ENCODE results near the gene MYOM1. TPM values are rescaled to one million over a fixed set of nuclear protein-coding genes. Genes with fewer than 3 reads are reported as not detected.

MYOM1 gene
- total RNA-seq, 1 donor from 2014 or later, result 0.49 TPM

DNA sequence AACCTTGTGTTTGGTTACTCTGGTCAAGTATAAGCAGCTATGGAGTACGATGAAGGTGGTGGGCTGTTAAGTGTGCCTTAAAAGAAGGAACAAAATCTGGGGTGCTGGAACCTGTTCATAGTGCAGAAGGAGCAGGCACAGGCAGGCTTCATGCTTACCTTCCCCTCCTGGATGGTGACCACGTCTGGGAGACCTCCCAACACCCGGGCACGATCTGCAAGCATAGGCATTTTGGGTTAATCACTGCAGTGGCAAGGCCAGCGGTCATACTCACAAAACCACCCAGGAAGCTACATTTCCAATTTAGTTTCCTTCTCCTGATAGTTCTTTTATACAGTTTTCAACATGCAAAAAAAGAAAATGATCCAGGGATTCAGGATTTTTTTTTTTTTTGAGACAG lies 148.1 kb downstream of the MYOM1 start:
- TF ChIP-seq, protein P1, sequence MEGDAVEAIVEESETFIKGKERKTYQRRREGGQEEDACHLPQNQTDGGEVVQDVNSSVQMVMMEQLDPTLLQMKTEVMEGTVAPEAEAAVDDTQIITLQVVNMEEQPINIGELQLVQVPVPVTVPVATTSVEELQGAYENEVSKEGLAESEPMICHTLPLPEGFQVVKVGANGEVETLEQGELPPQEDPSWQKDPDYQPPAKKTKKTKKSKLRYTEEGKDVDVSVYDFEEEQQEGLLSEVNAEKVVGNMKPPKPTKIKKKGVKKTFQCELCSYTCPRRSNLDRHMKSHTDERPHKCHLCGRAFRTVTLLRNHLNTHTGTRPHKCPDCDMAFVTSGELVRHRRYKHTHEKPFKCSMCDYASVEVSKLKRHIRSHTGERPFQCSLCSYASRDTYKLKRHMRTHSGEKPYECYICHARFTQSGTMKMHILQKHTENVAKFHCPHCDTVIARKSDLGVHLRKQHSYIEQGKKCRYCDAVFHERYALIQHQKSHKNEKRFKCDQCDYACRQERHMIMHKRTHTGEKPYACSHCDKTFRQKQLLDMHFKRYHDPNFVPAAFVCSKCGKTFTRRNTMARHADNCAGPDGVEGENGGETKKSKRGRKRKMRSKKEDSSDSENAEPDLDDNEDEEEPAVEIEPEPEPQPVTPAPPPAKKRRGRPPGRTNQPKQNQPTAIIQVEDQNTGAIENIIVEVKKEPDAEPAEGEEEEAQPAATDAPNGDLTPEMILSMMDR (IDR thresholded peaks at IDR 0.05; ENCODE audit: unreplicated experiment), result no peak
- H3K4me3 Mint-ChIP-seq (ENCODE audit: unreplicated experiment), result no peak overlapping the region
- no peak for DNase-seq (ENCODE audit: low spot score)
- no peaks in the 10 kb centered on the region for H3K27me3 Mint-ChIP-seq (ENCODE audit: unreplicated experiment)
- H3K27ac Mint-ChIP-seq (ENCODE audit: unreplicated experiment), result no peak overlapping the region
- H3K4me1 Mint-ChIP-seq (ENCODE audit: unreplicated experiment), result no peaks in the 10 kb centered on the region
- no peaks in the 10 kb centered on the region for H3K36me3 Mint-ChIP-seq (ENCODE audit: low read depth, unreplicated experiment)
- no peaks in the 10 kb centered on the region for H3K9me3 Mint-ChIP-seq (ENCODE audit: unreplicated experiment)

DNA sequence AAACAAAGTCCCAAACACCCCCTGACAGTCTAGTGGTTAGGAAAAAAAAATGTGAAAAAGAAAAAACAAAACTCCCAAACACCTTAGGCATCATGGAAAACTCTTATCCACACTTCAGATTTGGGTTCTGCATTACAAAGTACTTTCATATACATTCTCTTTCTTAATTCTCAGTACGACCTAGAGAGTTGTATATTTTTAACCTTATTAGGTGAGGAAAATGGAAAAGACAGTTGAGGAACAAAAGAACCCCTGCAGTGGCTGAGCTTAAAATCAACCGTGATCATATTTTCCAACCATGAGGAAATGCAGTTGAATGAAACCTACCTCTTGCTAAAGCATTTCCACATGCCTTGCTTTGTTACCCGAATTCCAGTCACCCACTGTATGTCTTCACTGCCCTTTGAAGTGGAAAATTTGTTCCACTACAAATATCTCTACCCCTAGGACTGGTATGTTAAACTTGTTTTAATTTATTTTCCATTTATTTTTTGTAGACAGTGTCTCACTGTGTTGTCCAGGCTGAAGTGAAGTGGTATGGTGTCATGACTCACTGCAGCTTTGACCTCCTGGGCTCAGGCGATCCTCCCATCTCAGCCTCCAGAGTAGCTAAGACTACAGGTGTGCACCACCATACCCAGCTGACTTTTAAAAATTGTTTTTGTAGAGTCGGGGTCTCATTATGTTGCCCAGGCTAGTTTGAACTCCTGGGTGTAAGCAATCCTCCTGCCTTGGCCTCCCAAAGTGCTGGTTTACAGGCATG lies 149.9 kb downstream of the MYOM1 start:
- no peaks in the 10 kb centered on the region for H3K27me3 Mint-ChIP-seq (ENCODE audit: unreplicated experiment)
- no peak for DNase-seq (ENCODE audit: low spot score)
- no peaks in the 10 kb centered on the region for H3K4me1 Mint-ChIP-seq (ENCODE audit: unreplicated experiment)
- no peaks in the 10 kb centered on the region for H3K36me3 Mint-ChIP-seq (ENCODE audit: low read depth, unreplicated experiment)
- no peaks in the 10 kb centered on the region for H3K9me3 Mint-ChIP-seq (ENCODE audit: unreplicated experiment)
- TF ChIP-seq, protein P1 (IDR thresholded peaks at IDR 0.05; ENCODE audit: unreplicated experiment), result no peak
- no peak overlapping the region for H3K27ac Mint-ChIP-seq (ENCODE audit: unreplicated experiment)
- no peak overlapping the region for H3K4me3 Mint-ChIP-seq (ENCODE audit: unreplicated experiment)

DNA sequence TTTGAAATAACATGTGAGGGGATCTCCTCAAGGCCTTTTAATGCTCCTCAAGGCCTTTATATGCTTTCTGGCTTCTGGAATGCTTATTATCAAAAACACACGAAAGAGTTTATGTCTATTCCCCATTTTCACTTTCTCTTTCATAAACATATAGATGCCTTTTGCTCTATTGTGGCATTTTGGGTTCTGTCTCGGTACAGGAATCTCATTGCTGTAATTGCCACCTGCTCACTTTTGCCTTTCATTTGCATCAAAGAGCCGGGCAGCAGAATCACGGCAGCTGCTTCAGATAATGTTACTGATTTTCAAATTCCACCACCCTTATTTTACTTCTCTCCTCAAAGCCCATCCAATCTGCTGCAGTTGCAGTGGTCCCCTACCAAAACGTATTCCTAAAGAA lies 152.0 kb downstream of the MYOM1 start:
- no peak for DNase-seq (ENCODE audit: low spot score)
- H3K27ac Mint-ChIP-seq (ENCODE audit: unreplicated experiment), result no peak overlapping the region

DNA sequence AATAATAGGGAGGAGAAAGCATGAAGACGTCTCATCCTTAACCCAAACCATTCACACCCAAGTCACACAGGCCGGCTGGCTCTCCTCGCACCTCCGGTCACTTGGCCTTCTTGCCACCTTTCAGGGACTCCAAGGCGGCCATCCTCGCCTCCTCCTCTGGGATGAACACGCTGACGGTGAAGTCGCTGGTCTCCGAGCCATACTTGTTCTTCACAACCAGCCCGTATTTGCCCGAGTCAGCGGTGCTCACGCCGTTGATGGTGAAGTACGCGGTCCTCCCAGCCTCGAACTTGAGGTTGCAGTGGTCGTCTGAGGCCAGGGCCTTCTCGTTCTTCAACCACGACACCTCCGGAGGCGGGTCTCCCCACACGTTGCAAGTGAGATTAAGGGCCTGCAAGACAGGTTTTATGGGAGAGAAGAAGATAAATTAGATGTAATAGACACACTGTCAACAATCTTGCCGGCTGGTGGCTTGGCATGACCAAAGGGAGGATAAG lies 152.6 kb downstream of the MYOM1 start:
- Mint-ChIP-seq H3K36me3 (ENCODE audit: low read depth, unreplicated experiment) (no peaks in the 10 kb centered on the region), H3K9me3 (ENCODE audit: unreplicated experiment) (no peaks in the 10 kb centered on the region), H3K4me1 (ENCODE audit: unreplicated experiment) (peaks cover 4% of the 10 kb centered on the region), H3K27ac (ENCODE audit: unreplicated experiment) (no peak overlapping the region), H3K27me3 (ENCODE audit: unreplicated experiment) (peaks cover 4% of the 10 kb centered on the region), H3K4me3 (ENCODE audit: unreplicated experiment) (no peak overlapping the region)
- no peak for DNase-seq (ENCODE audit: low spot score)
- TF ChIP-seq, protein P1 (IDR thresholded peaks at IDR 0.05; ENCODE audit: unreplicated experiment), result no peak

More for the DNA sequence above, 152.0 kb downstream of the MYOM1 start:
- TF ChIP-seq, protein P1 (IDR thresholded peaks at IDR 0.05; ENCODE audit: unreplicated experiment), result no peak
- H3K36me3 Mint-ChIP-seq (ENCODE audit: low read depth, unreplicated experiment), result no peaks in the 10 kb centered on the region
- no peak overlapping the region for H3K4me3 Mint-ChIP-seq (ENCODE audit: unreplicated experiment)
- no peaks in the 10 kb centered on the region for H3K9me3 Mint-ChIP-seq (ENCODE audit: unreplicated experiment)
- peaks cover 4% of the 10 kb centered on the region for H3K4me1 Mint-ChIP-seq (ENCODE audit: unreplicated experiment)
- H3K27me3 Mint-ChIP-seq (ENCODE audit: unreplicated experiment), result peaks cover 4% of the 10 kb centered on the region

All from endothelial cell (in vitro differentiated cells).